Activated naive CD4-positive, alpha-beta T cell treated with anti-CD3 and anti-CD28 coated beads, Interleukin-2, amount 50 U/mL, for 72 hours (primary cell): ENCODE data around the gene FUZ. TPM values are rescaled to one million over a fixed set of nuclear protein-coding genes. Genes with fewer than 3 reads are reported as not detected.

Experiments used
- ATAC-seq, 2 donors: fragments of 150-1000 bp; cut with Tn5 transposase; 2 replicates each; pipeline ENCODE4 v1.10.0; 2021; ENCODE audit warnings: mild to moderate bottlenecking in 2 of 2, moderate library complexity in 2 of 2
- DNase-seq, 2 donors: peaks; one replicate each; pipeline ENCODE4 v3.0.0; 2021 to 2022; ENCODE audit warnings: low spot score in 2 of 2
- H3K27ac Mint-ChIP-seq, 2 donors: one replicate each; pipeline ENCODE4 v1.8.0; 2022; ENCODE audit warnings: mild to moderate bottlenecking in 2 of 2, mixed read lengths in 2 of 2
- H3K36me3 Mint-ChIP-seq, 2 donors: one replicate each; pipeline ENCODE4 v1.8.0; 2022; ENCODE audit warnings: mixed read lengths in 2 of 2
- H3K9me3 Mint-ChIP-seq, 2 donors: one replicate each; pipeline ENCODE4 v1.8.0; 2022; ENCODE audit warnings: mixed read lengths in 2 of 2
- total RNA-seq, 2 donors: library from RNA; stranded (reverse); gene quantifications; one replicate each; pipeline ENCODE4 v1.2.3, GENCODE V29; 2022

Gene FUZ
- total RNA-seq, 2 donors from 2014 or later: 14.8 to 24.8 TPM

DNA sequence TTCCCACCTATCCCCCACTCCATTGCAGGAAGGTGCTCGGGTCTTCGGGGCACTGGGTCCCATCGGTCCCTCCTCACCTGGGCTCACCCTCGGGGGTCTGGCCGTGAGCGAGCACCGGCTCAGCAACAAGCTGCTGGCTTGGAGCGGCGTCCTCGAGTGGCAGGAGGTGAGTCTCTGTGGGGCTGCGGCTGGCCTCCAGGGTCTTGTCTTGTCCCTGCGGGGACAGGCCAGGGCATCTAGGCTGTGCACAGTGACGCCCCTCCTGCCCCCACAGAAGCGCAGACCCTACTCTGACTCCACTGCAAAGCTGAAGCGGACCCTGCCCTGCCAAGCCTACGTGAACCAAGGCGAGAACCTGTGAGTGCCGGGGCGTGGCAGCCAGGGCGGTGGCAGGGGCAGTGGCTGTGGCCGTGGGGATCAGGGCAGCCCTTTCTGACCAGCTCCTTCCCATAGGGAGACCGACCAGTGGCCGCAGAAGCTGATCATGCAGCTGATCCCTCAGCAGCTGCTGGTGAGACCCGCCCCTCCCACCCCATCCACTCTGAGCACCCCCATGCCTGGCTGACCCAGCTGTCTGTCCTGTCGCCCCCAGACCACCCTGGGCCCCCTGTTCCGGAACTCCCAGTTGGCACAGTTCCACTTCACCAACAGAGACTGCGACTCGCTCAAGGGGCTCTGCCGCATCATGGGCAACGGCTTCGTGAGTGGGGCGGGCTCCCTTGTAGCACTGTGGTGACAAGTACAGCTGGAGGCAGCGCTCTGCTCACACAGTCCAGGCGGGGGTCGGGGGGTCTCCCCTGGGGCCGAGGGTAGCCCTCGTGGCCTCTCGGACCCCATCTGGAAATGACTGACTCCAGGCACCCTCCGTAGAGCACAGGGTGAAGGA, 41.5 kb upstream of the FUZ start:
- Mint-ChIP-seq H3K27ac (peak overlapping the region in 1 of 2 donors; percentile 77), H3K36me3 (peaks cover 6 to 16% of the 10 kb centered on the region in 2 donors)

DNA sequence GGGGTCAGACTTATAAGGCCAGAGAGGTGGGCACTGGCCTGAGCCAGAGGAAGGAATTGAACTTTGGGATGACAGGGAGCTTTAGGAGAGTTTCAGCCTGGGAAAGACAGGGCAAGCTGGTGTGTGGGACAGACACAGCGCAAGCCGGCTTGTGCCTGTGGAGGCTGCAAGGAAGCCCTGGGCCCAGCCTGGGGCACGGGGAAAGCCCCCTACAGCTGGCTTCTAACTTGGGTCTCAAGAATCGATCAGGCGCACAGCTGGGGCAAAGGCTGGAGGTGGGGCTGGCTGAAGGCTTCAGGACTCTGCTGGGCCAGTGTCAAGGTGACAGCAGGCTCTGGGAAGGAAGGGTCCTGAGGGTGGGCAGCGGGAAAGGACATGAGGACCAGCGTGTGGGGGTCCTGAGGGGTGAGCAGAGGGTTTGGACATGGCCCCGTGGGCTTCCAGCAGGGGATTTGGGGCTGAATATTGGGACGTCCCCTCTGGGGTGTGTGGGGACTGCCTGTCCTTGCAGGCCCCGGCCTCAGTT, 40.8 kb upstream of the FUZ start:
- Mint-ChIP-seq H3K9me3 (peaks cover 6 to 10% of the 10 kb centered on the region in 2 donors), H3K36me3 (peaks cover 11 to 16% of the 10 kb centered on the region in 2 donors), H3K27ac (no peak overlapping the region)
- ATAC-seq (no peak), DNase-seq (no peak)

More for the DNA sequence above, 41.5 kb upstream of the FUZ start:
- no peak for ATAC-seq
- H3K9me3 Mint-ChIP-seq: peaks cover 6% of the 10 kb centered on the region in 2 donors
- DNase-seq: no peak

- H3K36me3 Mint-ChIP-seq: peaks cover 16% of the 10 kb centered on the region in 2 donors
- no peak for ATAC-seq
- DNase-seq: no peak
- peak overlapping the region; percentile 23 to 72 for H3K27ac Mint-ChIP-seq
- peaks cover 6 to 12% of the 10 kb centered on the region in 2 donors for H3K9me3 Mint-ChIP-seq
Observed at GRCh38 chr19:49852631-49853126, 39.6 kb upstream of the FUZ start.

DNA sequence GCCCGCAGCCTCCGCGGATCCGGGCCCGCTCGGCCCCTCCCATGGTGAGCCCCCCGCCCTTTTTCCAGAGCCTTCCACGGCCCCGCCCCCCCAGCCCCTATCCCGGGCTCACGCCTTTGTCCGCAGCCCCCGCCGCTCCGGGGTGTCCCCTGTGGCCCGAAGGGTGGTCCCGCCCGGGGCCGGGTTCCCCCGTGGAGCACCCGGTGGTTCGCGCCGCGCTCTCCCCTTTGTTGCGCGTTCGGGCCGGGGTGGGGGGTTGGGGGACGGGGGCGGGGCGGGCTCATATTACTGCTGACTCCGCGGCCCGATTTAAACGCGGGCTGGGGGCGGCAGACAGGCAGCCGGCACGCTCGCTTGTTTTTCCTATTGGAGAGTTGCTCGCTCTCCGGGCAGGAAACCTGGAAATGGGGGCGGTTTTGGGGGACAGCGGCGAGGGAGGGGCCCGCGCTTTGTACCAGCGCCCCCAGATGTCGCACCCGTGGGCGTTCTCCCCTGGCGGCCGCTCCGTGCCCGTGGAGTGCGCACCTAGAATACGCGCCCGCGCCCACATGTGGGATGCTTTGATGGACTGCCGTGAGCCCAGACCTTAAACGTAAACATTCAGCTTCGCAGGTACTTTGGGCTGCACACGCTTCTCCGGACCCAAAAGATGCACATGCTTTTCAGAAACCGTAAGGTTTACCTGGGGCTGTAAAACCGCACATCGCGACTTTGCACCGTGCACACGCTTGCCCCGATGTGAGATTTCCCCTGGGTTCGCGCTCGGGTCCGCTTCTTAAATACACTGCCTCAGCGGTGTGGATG, 38.6 kb upstream of the FUZ start:
- no peak for DNase-seq
- peaks cover 6 to 12% of the 10 kb centered on the region in 2 donors for H3K9me3 Mint-ChIP-seq
- ATAC-seq: peak in 1 of 2 donors; percentile 1
- peaks cover 16% of the 10 kb centered on the region in 2 donors for H3K36me3 Mint-ChIP-seq
- peak overlapping the region; percentile 23 to 91 for H3K27ac Mint-ChIP-seq

GRCh38 chr19:49850487-49851342, 37.6 kb upstream of the FUZ start, which contains the start of gene PTOV1:
PTOV1 (plus strand) TSS chr19:49851159.
- H3K27ac Mint-ChIP-seq: peak within 1 kb of the TSS; percentile 93 to 97
- H3K9me3 Mint-ChIP-seq: peaks cover 6 to 12% of the 10 kb centered on the region in 2 donors
- ATAC-seq (peak; percentile 90 to 91), DNase-seq (peak; percentile 90 to 96)
- peaks cover 16% of the 10 kb centered on the region in 2 donors for H3K36me3 Mint-ChIP-seq

GRCh38 chr19:49850221-49850486, 37.1 kb upstream of the FUZ start:
- no peak for DNase-seq
- H3K27ac Mint-ChIP-seq: peak overlapping the region; percentile 93 to 97
- ATAC-seq: no peak
- H3K9me3 Mint-ChIP-seq: peaks cover 6 to 12% of the 10 kb centered on the region in 2 donors
- H3K36me3 Mint-ChIP-seq: peaks cover 16% of the 10 kb centered on the region in 2 donors

DNA sequence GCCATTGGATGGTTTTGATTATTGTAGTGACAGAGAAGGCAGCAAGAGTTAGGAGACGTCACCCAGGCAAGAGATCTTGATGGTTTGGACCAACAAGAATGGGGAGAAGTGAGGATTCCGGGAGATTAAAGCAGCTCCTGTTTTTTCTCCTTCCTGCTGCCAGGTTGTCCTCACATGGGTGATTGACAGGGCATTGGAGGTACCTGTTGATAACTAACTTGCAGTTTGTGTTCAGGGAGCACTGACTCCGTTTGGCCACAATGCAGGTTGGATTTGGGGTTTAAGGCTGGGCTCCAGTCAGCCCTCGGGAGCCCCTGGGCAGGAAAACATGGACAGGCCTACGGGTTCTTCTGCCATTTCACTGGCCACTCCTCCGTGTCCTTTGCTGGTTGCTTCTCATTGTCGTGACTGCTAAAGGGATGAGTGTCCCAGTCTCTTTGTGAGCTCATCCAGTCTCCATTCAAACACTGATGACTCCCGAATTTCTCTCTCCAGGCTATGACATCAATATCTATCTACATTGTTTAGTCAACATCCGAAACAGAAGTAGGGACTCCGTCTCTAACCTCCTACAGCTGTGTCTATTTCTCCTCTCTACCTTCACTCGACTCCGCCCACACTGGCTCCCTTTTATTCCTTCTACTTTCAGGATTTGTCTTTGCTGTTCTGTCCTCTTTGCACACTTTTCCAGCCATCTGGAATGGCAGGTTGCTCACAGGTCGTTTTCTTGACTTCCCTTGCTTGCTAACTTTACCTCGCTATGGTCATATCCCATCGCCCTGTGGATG, 36.5 kb upstream of the FUZ start:
- H3K36me3 Mint-ChIP-seq: peaks cover 16% of the 10 kb centered on the region in 2 donors

GRCh38 chr19:49848938-49849337, 35.8 kb upstream of the FUZ start:
- ATAC-seq (peak in 1 of 2 donors; percentile 3), DNase-seq (no peak)
- H3K9me3 Mint-ChIP-seq: peaks cover 6 to 12% of the 10 kb centered on the region in 2 donors
- peak overlapping the region in 1 of 2 donors; percentile 70 for H3K27ac Mint-ChIP-seq
- H3K36me3 Mint-ChIP-seq: peaks cover 16% of the 10 kb centered on the region in 2 donors

More for the DNA sequence above, 36.5 kb upstream of the FUZ start:
- H3K27ac Mint-ChIP-seq: peak overlapping the region; percentile 93 to 97
- ATAC-seq (no peak), DNase-seq (no peak)
- peaks cover 6 to 12% of the 10 kb centered on the region in 2 donors for H3K9me3 Mint-ChIP-seq

- DNase-seq (no peak), ATAC-seq (peak in 1 of 2 donors; percentile 10)
Observed at GRCh38 chr19:49847731-49848696, 34.9 kb upstream of the FUZ start.

GRCh38 chr19:49846408-49846807, 33.3 kb upstream of the FUZ start:
- Mint-ChIP-seq H3K9me3 (peaks cover 6 to 12% of the 10 kb centered on the region in 2 donors), H3K27ac (no peak overlapping the region), H3K36me3 (peaks cover 5 to 16% of the 10 kb centered on the region in 2 donors)
- ATAC-seq (no peak), DNase-seq (no peak)

More at GRCh38 chr19:49847731-49848696, 34.9 kb upstream of the FUZ start:
- H3K27ac Mint-ChIP-seq: no peak overlapping the region
- H3K9me3 Mint-ChIP-seq: peaks cover 6 to 12% of the 10 kb centered on the region in 2 donors
- peaks cover 16% of the 10 kb centered on the region in 2 donors for H3K36me3 Mint-ChIP-seq

DNA sequence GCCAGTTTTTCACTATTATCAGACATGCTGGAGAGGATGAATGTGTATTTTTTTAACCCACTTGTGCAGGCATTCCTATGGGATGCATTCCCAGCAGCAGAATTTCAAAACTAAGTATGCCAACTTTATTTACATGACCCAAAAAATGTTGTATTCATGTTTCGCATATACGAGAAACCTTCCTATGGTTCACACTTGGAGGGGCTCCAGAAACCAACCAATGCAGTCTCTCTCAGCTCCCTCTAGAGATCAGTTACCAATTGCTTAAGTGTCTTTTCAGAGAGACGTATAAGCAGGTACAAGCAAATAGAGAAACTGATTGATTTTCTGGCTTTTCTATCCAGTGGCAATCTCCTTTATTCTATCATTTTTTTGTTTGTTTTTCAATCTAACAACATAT, 32.3 kb upstream of the FUZ start:
- Mint-ChIP-seq H3K27ac (peak overlapping the region in 1 of 2 donors; percentile 65), H3K9me3 (peaks cover 6 to 12% of the 10 kb centered on the region in 2 donors), H3K36me3 (peaks cover 5 to 19% of the 10 kb centered on the region in 2 donors)
- ATAC-seq (no peak), DNase-seq (no peak)

GRCh38 chr19:49844138-49845095, 31.3 kb upstream of the FUZ start:
- ATAC-seq: no peak
- no peak for DNase-seq

GRCh38 chr19:49843265-49843664, 30.2 kb upstream of the FUZ start:
- no peaks in the 10 kb centered on the region for H3K9me3 Mint-ChIP-seq
- no peak for ATAC-seq

More at GRCh38 chr19:49844138-49845095, 31.3 kb upstream of the FUZ start:
- H3K9me3 Mint-ChIP-seq: peaks cover 0 to 7% of the 10 kb centered on the region in 2 donors
- peaks cover 0 to 15% of the 10 kb centered on the region in 2 donors for H3K36me3 Mint-ChIP-seq
- H3K27ac Mint-ChIP-seq: no peak overlapping the region

More at GRCh38 chr19:49843265-49843664, 30.2 kb upstream of the FUZ start:
- peaks cover 0 to 6% of the 10 kb centered on the region in 2 donors for H3K36me3 Mint-ChIP-seq
- DNase-seq: no peak
- no peak overlapping the region for H3K27ac Mint-ChIP-seq
